GM19099 (cell line): ENCODE measurements around the gene GCK.
A peak's percentile ranks its signal among the peaks of the same experiment; 100 is the strongest.

Experiments
- POLR2A ChIP-seq: IDR thresholded peaks from 3 replicates; pipeline ENCODE4 v1.6.1; 2011; ENCODE audit warnings: low read depth; ENCODE audit not compliant: insufficient read length; ENCODE audit errors: extremely low read depth

The GCK gene

DNA sequence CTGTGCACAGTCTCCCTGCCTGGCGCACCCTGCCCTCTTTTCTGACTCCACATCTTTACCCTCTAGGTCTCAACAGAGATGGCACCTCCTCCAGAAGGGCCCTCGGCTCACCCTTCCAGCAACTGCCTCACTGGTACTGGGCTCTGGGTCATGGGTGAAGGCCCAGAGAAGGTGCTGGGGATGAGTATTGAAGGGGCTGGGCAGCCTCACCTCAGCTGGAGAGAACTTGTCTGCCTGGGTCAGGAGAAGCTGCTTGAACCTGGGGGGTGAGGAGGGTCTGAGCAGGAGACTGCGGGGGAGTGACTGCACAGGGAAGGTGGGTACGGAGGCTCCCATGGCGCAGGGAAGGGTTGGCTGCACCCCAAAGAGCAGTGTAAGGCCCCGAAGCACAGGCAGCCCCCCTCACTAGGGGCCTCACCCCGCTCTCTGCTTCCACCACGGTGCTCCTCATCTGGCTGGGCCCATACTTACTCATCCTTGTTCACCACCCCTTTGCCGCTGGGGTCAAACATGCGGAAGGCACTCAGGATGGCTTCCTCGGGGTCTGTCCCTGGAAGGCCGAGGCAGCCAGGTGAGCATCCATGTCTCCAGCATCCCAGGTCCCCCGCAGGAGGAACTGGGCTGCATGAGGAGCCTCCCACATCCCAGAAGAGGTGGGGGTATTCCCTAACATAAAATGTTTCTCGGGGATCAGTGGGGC is 49.8 kb downstream of the GCK start:
- no peak for TF ChIP-seq POLR2A

DNA sequence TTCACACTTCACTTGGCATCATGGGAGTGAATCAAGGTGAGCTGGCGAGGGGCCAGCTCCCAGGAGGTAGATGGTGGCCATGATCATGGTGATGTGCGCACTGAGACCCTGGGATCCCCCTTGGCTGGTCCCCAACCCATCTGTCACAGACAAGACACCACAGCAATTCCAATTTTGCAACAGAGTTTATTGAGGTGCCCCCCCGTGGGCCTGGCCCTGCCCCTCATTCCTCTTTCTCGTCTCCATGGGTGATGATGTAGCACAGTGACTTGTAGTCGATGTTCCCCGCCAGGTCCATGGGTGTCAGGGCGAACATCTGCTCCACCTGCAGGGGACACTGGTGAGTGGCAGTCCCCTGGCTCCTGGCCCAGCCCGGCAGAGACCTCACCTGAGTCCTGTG is 50.5 kb downstream of the GCK start:
- TF ChIP-seq POLR2A: no peak

DNA sequence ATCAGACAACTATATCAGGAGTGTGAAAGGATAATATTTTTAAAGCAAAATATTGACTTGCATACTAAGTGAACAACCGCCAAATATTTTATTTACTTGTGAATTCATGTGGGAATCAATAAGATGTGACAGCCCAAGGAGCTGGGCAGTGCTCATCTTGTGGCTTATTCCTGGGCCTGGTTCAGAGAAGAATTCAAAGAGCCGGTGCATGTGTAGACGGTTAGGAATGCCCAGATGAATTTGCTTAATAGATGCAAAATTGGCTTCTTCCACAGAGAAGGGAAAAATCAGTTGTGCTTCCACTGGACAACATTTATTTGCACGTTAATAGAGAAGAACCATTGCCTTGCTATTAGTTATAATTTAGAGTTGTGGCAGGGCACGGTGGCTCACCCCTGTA is 52.5 kb downstream of the GCK start:
- no peak for TF ChIP-seq POLR2A

DNA sequence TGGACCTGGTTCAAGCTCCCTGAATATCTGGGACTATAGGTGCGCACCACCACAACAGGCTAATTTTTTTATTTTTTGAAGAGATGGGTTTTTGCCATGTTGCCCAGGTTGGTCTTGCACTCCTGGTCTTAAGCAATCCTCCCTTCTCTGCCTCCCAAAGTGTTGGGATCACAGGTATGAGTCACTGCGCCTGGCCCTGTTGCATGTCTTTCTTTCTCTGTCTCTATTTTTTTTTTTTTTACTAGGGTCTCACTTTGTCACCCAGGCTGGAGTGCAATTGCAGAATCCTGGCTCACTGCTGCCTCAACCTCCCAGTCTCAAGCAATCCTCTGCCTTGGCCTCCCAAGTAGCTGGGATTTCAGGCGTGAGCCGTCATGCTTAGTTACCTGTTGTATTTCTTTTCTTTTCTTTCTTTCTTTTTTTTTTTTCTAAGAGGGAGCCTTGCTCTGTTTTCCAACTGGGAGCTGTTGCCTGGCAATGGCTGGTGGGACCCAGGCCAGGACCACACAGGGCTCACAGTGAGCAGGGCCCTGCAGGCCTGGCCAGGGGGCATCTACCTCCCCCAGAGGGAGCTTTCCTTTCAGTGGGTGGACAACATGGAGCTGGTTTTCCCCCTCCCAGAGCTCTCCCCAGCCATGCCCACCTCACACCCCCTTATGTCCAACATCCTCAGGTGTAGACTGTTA is 54.2 kb downstream of the GCK start:
- no peak for TF ChIP-seq POLR2A

DNA sequence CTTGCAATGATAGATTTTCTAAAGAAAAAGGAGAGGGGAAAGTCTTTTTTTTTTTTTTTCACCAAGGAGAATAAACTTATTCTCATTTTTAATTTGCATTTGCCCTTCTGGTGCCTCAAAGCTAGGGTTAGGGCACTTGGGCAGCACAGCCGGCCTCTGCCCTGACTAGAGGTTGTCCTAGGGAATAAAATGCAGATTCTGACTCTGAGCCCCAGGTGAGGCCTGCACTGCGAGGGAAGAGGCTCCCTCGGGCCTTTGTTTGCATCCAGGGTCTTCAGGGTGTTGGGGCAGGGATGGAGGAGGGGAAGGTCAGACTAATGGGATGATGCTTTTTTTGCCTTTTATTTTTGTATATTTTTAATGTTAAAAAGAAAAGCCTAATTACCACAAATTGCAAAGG is 55.9 kb downstream of the GCK start:
- TF ChIP-seq POLR2A: no peak

DNA sequence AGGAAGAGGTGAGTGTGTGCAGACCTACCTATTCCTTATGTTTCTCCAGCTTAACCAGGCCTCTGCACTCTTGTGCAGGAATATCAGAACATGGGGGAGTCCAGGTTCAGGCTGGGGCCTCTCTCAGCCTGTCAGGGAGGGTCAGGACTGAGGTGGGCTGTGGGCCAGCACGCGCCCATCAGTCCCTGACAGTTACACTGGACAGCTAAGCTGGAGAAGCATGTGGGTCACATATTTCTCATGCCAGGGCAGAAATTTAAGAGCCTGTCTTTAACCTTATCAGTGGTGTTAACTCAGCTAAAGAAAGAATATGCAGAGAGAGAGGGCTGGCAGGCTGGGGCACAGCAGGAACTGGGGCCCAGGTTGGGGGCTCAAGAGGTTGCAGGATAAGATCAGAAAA is 57.2 kb downstream of the GCK start:
- TF ChIP-seq POLR2A: no peak

DNA sequence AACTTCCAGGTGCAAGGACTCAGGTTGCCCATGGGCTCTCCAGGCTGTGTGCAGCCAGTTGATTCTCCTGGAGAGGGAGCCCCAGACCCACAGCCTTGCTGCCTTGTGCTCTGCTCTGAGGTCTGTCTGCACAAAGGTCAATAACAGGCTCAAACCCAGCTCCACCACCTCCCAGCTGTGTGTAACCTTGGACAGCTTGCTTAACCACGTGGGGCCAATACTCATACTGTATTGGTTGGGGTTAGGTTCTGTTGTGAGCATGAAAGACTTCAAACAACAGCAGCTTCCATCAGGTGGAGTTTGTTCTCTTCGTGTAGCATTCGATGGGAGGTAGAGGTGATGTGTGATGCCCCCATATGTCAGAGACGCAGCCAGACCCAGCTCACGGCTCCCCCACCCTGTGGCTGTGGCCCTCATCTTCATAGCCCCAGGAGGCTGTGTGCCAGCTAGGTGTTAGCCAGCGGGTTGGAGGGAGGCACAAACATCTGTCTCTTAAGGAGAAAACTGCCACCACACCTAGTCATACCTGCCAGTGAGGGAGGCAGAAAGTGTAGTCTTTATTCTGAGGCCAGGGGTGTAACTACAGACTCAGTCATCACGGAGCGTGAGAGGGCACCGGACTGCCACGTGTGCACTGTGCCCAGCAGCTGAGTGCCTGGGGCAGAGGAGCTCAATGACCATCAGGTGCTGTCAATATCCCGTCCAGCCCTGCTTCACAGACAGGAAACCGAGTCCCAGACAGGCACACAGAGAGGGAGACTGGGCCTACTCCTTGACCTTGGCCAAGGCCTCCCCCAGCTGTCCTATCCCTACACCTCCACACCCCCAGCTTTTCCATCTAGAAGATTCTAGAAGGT is 57.8 kb downstream of the GCK start:
- TF ChIP-seq POLR2A: no peak

DNA sequence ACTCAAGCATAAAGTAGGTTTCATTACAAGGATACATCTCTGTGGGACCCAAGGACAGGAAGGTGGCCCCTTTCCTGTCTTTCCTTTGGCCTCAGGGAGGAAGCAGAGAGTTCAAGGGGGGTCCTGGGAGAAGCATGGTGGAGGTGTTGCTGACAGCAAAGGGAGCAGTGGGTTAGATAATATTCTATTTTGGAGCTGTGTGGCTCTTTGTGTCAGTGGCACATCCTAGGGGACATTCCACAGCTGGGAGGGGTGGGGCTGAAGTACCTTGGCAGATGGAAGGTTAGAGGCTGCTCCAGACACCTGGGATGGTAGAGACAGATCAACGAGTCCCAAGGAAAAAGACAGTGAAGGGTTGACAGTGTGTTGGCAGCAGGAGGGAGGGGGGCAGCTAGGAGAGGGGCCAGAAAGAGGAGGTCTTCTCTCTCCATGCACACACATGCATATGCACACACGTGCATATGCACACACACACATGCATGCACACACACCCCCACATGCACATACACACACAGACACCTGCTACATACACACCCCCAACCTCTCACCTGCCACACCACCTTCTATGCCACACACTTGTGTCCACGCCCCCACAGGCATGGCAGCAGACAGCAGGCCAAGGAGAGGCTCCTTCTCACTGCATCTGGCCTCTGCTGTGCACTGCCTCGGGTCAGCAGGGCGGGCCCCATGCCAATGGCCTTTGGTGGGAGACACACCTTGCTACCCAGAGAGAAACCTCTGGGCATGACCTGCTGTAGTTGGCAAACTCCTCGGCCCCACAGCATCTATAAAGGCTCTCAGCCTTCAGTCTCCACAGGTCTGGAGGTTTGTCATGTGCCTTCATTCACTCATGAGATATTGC is 60.3 kb downstream of the GCK start:
- TF ChIP-seq POLR2A: no peak

DNA sequence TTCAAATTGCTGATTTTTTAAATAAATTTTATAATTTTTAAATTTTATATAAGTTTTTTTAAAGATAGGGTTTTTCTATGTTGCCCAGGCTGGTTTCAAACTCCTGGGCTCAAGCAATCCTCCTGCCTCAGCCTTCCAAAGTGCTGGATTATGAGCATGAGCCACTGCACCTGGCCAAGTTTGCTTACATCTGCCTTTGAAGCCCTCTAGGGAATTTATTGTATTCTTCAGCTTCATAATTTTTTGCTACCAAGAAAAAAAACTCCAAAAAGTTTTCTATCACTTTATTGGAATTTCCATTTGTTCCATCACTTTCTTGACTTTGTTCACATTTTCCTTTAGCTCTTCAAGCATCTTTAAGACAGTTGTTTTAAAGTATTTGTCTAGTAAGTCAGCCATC is 62.1 kb downstream of the GCK start:
- no peak for TF ChIP-seq POLR2A

DNA sequence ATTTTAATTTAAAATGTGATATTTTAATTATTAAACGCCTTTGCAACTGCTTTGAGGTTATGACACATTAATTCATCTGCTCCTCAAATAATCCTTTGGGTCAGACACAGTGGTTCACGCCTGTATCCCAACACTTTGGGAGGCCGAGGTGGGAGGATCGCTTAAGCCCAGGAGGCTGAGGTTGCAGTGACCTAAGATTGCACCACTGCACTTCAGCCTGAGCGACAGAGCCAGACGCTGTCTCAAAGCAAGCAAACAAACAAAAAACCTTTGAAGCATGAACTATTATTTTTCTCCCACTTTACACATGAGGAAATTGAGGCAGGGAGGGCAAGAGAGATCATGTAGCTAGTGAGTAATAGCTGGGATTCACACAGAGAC is 64.4 kb downstream of the GCK start:
- no peak for TF ChIP-seq POLR2A

DNA sequence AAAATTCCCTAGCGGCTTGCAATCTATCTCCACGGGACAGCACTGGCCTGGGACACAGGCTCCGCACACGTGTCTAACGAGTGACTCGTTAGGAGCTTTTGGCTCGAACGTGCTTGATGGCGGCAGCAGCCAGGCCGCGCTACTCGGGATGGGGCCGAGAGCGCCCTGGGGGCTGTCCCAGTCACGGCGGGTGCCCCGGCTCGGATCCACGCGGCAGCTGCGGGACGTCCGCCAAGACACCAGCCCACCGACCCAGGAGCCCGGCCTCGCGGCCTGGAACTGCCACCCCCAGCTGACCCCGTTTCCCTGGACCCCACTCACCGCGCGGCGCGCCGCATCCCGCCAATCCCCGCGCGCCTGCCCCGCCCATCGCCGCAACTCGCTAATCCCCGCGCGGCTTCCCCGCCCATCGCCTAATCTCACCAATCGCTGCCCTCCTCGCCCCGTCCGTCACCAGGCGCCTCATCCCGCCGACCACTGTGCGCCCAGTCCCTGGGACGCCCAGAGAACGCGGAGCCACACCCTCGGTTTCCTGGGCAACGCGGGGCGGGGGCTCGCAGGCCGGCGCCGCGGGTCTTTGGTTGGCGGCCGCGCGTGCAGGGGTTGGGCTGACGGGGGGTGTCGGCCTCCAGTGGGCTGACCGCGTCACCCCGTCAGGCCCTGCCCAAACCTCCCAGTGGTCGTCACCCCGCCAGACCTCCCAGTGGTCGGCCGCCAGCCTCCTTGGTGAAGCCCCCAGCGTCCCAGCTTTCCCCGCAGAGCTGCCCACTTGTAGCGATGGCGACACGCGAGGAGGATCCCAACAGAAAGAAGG is 65.8 kb downstream of the GCK start, which contains the start of gene POLD2:
POLD2 (minus strand) TSS at position 359 of the 814 bp plus-strand sequence. CDS start 1,495 bp downstream, outside the sequence.
- TF ChIP-seq POLR2A: peak; percentile 70

DNA sequence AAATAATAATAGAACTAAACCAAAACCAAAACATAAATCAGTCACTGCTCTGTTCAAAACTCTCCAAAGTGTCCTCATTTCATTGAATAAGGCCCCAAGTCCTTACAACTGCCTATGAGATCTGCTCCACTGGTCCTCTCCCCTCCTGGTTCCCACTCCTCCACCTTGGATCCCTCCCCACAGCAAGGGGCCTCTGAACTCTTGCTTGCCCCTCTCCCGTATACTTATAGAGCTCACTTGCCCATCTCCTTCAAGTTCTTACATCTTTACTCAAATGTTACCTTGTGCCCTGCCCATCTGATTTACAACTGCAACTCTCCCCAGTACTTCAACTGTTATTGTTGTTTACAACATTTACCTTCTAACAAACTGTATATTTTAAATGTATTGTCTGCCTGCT is 66.7 kb downstream of the GCK start:
- TF ChIP-seq POLR2A: no peak

DNA sequence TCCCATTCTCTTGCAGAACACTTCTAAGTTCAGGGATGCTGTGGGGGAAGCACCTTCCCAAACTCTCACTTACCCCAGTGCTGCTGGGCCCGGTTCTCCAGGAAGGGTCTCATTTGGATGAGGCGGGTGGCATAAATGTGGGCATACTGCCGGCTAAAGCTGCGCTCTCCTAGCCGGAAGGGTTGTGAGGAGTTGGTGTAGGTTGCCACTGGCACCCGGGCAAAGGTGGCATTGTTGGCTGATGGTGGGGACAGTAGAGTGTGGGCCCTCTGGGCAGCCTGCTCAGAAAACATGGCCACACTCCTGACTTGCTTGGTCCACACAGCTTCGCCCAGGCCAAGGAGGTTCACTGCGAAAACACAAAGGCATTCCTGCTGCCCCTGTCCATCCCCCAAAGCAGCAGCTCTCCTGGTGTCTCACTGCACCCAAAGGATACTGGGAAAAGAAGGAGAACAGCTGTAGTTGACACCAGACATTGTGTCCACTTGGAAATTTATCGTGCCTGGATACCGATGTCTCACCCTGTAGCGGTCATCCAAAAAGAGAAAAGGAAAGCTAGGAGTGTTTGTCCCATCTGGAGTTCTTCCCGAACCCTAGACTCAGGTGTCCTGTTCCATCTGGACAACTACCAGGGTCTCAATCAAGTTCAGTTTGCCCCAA is 67.3 kb downstream of the GCK start:
- TF ChIP-seq POLR2A: no peak

DNA sequence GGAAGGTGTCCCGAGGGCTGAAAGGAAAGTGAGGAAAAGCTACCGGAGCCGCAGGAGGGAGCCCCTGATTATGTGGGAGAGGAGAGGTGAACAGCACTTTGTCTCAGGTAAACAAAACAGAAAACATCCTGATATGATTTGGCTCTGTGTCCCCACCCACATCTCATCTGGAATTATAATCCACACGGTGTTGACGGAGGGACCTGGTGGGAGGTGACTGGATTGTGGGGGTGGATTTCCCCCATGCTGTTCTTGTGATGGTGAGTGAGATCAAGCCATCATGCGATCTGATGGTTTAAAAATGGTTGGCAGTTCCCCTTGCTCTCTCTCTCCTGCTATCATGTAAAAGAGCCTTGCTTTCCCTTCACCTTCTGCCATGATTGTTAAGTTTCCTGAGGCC is 68.8 kb downstream of the GCK start:
- TF ChIP-seq POLR2A: no peak

DNA sequence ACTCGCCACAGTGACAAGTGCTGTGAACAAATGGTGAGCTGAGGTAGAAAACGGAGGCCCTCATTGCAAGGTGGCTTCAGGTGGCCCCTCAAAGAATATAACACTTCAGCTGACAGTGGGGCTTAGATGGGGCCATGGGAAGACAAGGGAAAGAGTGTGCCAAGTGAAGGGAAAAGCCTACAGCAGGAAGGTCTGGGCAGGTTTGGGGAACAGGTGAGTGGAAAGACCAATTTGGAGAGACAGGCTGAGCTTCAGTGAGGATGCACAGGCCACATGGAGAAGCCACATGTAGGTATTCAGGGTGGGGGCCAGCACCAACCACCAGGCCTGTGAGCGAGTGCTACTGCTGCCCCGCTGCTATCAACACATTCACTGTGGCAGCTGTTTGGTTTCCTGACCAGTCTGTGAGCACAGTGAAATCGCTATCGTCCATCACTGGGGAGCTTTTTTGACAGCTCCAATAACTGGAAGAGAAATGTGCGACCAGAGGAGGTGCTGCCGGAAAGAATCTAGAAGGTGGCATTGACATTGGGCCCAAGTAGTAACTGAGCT is 69.3 kb downstream of the GCK start:
- no peak for TF ChIP-seq POLR2A
